Parathyroid adenoma (tissue), 2 donors: ENCODE results near the gene FRMD4A.

Experiments
- H2AFZ ChIP-seq: fragments of 300-600 bp; sonication (generic); one replicate; pipeline ENCODE4 v1.7.0; 2017; ENCODE audit warnings: antibody characterized with exemption, mild to moderate bottlenecking
- H3K27ac ChIP-seq: fragments of 300-600 bp; sonication (generic); one replicate; pipeline ENCODE4 v1.7.0; 2017
- H3K27me3 ChIP-seq: fragments of 300-600 bp; sonication (generic); one replicate; pipeline ENCODE4 v1.7.0; 2017; ENCODE audit warnings: low read length; ENCODE audit not compliant: control insufficient read depth, insufficient read depth
- H3K36me3 ChIP-seq: fragments of 300-600 bp; sonication (generic); one replicate; pipeline ENCODE4 v1.7.0; 2017; ENCODE audit warnings: low read length; ENCODE audit not compliant: control insufficient read depth, insufficient read depth
- H3K4me1 ChIP-seq: fragments of 300-600 bp; sonication (generic); one replicate; pipeline ENCODE4 v1.7.0; 2017; ENCODE audit warnings: control low read depth
- H3K4me2 ChIP-seq: fragments of 300-600 bp; sonication (generic); one replicate; pipeline ENCODE4 v1.7.0; 2017; ENCODE audit warnings: low read length
- H3K4me3 ChIP-seq: fragments of 300-600 bp; sonication (generic); one replicate; pipeline ENCODE4 v1.7.0; 2017; ENCODE audit warnings: low read depth, low read length
- H3K79me2 ChIP-seq: fragments of 300-600 bp; sonication (generic); one replicate; pipeline ENCODE4 v1.7.0; 2017; ENCODE audit warnings: control low read depth
- H3K9ac ChIP-seq: fragments of 300-600 bp; sonication (generic); one replicate; pipeline ENCODE4 v1.7.0; 2017; ENCODE audit warnings: mild to moderate bottlenecking
- H3K9me3 ChIP-seq: fragments of 300-600 bp; sonication (generic); one replicate; pipeline ENCODE4 v1.7.0; 2017; ENCODE audit warnings: low read length; ENCODE audit not compliant: control insufficient read depth
- CTCF ChIP-seq: fragments of 300-600 bp; sonication (generic); IDR thresholded peaks from one replicate; pipeline ENCODE4 v1.7.0; 2017; ENCODE audit warnings: antibody characterized with exemption, mild to moderate bottlenecking
- donor health status: primary hyperparathyroidism.

Gene FRMD4A

GRCh38 chr10:13706604-13707003 lies 624.1 kb downstream of the FRMD4A start:
- Histone ChIP-seq H3K27ac (peak overlapping the region; percentile 30), H3K4me1 (peaks cover 5% of the 10 kb centered on the region), H2AFZ (peak overlapping the region; percentile 84), H3K27me3 (no peaks in the 10 kb centered on the region), H3K4me2 (peak overlapping the region; percentile 68), H3K79me2 (no peaks in the 10 kb centered on the region), H3K4me3 (peak overlapping the region; percentile 46), H3K9me3 (no peaks in the 10 kb centered on the region), H3K36me3 (no peaks in the 10 kb centered on the region), H3K9ac (no peak overlapping the region)
- TF ChIP-seq CTCF = no peak

GRCh38 chr10:13706175-13706574 lies 624.5 kb downstream of the FRMD4A start:
- no peak overlapping the region for H3K4me3 ChIP-seq
- no peak overlapping the region for H2AFZ ChIP-seq
- no peaks in the 10 kb centered on the region for H3K9me3 ChIP-seq
- no peaks in the 10 kb centered on the region for H3K36me3 ChIP-seq
- no peak overlapping the region for H3K9ac ChIP-seq
- no peak overlapping the region for H3K4me2 ChIP-seq
- H3K27me3 ChIP-seq = no peaks in the 10 kb centered on the region
- no peaks in the 10 kb centered on the region for H3K79me2 ChIP-seq
- no peak for TF ChIP-seq CTCF
- no peak overlapping the region for H3K27ac ChIP-seq
- peaks cover 5% of the 10 kb centered on the region for H3K4me1 ChIP-seq

- no peak overlapping the region for H3K4me3 ChIP-seq
- H2AFZ ChIP-seq = no peak overlapping the region
- no peak overlapping the region for H3K27ac ChIP-seq
- H3K4me2 ChIP-seq = no peak overlapping the region
- no peaks in the 10 kb centered on the region for H3K36me3 ChIP-seq
- TF ChIP-seq CTCF = no peak
- no peaks in the 10 kb centered on the region for H3K79me2 ChIP-seq
- peaks cover 5% of the 10 kb centered on the region for H3K4me1 ChIP-seq
- H3K27me3 ChIP-seq = no peaks in the 10 kb centered on the region
- no peak overlapping the region for H3K9ac ChIP-seq
- no peaks in the 10 kb centered on the region for H3K9me3 ChIP-seq
Measured at GRCh38 chr10:13705526-13706174, 625.1 kb downstream of the FRMD4A start.

- Histone ChIP-seq H3K9me3 (no peaks in the 10 kb centered on the region), H3K27ac (no peak overlapping the region), H2AFZ (no peak overlapping the region), H3K4me1 (peaks cover 5% of the 10 kb centered on the region), H3K4me3 (no peak overlapping the region), H3K9ac (no peak overlapping the region), H3K27me3 (no peaks in the 10 kb centered on the region), H3K79me2 (no peaks in the 10 kb centered on the region), H3K4me2 (no peak overlapping the region), H3K36me3 (no peaks in the 10 kb centered on the region)
- TF ChIP-seq CTCF = no peak
Measured at GRCh38 chr10:13704964-13705363, 625.8 kb downstream of the FRMD4A start.

GRCh38 chr10:13703997-13704536 lies 626.7 kb downstream of the FRMD4A start:
- peaks cover 5% of the 10 kb centered on the region for H3K4me1 ChIP-seq
- H3K4me2 ChIP-seq = no peak overlapping the region
- no peak overlapping the region for H3K9ac ChIP-seq
- H3K9me3 ChIP-seq = no peaks in the 10 kb centered on the region
- no peak overlapping the region for H2AFZ ChIP-seq
- H3K36me3 ChIP-seq = no peaks in the 10 kb centered on the region
- no peak for TF ChIP-seq CTCF
- no peak overlapping the region for H3K4me3 ChIP-seq
- no peaks in the 10 kb centered on the region for H3K27me3 ChIP-seq
- H3K79me2 ChIP-seq = no peaks in the 10 kb centered on the region
- H3K27ac ChIP-seq = no peak overlapping the region
